Subcutaneous adipose tissue (tissue), 4 donors: ENCODE results near the gene KRT35. TPM values are rescaled to one million over a fixed set of nuclear protein-coding genes. Genes with fewer than 3 reads are reported as not detected.

Source experiments
- total RNA-seq, 4 donors: library from RNA; depleted of rRNA; stranded (reverse); fragments of >200 nt; gene quantifications; one replicate each; pipeline ENCODE4 v1.1.0, GENCODE V29; 2016
- TF ChIP-seq, protein P1 (sequence below): fragments of 450-650 bp; IDR thresholded peaks from one replicate; pipeline ENCODE4 v1.5.1; 2016; ENCODE audit warnings: low read depth, mild to moderate bottlenecking, control low read depth, antibody characterized with exemption, moderate library complexity

The KRT35 gene
- total RNA-seq, 4 donors from 2014 or later, result not detected

DNA sequence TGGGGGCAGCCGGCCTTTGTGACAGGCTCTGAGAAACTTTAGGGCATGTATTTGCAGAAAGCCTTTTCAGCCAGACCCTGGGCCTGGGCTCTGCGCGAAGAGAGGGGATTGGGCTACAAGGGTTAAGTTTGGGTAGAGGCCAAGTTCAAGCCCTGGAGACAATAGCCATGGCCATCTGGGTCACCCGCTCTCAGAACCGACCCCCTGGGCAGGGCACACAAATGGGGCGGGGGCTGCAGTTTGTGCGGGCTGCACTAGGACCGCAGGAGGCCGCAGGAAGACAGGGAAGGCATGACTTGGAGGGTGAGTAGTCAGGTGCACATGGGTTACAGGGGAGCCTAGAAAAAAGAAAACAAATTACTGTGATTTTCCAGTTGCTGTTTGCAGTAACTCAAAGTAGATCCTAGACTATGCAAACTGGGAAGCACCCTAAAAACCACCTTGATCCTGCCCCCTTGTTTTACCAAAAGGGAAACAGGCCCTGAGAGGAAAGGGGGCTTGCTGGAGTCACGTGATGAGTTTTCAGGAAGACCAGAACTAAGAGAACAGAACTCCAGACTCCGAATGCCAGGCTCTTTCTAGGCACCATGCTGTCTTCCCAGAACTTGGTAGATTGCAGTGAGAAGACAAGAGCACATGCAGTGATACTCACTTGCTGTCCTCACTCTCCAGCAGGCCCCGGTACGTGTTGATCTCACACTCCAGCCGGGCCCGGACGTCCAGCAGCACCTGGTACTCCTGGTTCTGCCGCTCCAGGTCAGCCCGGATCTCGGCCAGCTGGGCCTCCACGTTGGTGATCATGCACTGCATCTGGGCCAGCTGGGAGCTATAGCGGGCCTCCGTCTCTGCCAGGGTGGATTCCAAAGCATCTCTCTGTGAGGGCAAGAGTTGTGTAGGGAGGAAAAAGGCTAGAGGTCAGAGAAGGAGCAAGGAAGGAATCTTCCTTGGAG is 3.8 kb downstream of the KRT35 start:
- TF ChIP-seq, protein P1, sequence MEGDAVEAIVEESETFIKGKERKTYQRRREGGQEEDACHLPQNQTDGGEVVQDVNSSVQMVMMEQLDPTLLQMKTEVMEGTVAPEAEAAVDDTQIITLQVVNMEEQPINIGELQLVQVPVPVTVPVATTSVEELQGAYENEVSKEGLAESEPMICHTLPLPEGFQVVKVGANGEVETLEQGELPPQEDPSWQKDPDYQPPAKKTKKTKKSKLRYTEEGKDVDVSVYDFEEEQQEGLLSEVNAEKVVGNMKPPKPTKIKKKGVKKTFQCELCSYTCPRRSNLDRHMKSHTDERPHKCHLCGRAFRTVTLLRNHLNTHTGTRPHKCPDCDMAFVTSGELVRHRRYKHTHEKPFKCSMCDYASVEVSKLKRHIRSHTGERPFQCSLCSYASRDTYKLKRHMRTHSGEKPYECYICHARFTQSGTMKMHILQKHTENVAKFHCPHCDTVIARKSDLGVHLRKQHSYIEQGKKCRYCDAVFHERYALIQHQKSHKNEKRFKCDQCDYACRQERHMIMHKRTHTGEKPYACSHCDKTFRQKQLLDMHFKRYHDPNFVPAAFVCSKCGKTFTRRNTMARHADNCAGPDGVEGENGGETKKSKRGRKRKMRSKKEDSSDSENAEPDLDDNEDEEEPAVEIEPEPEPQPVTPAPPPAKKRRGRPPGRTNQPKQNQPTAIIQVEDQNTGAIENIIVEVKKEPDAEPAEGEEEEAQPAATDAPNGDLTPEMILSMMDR, result no peak

DNA sequence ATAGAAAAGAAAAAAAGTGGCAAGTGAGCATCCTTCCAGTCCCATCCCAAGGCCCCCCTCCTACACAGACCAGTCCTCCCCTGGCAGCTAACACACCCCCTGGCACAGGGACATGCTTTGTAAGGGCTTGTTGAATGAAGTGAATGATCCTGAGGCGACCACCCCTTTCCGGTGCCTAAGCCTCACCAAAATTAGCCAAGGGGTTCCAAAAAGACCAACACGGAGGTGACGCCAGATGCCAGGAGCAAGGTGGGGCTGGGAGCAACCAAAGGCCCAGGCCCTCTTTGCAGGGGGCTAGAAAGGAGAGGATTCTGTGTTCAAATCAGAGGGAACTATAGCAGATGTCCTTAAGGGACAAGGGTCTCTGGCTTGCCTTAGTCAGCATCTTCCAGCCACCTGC is 5.5 kb downstream of the KRT35 start:
- TF ChIP-seq, protein P1, result no peak

DNA sequence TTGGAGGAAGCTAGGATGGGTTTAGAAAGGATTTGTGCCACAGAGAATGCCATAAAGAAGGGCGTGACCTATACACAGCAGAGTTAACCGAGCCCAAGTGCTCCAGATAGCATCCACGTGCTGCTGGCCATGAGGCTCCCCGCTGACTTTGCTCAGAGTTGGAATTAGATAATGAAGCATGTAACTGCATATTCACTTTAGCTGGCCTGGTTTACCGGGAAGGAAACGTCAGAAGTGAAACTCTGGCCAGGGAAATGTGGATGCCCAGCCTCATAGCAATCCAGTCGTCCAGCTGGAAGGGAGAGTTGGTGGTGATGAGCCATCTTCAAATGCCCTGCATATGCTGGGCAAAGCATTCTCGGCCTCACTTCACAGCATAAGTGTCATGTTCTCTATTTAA is 6.1 kb downstream of the KRT35 start:
- TF ChIP-seq, protein P1, result no peak

DNA sequence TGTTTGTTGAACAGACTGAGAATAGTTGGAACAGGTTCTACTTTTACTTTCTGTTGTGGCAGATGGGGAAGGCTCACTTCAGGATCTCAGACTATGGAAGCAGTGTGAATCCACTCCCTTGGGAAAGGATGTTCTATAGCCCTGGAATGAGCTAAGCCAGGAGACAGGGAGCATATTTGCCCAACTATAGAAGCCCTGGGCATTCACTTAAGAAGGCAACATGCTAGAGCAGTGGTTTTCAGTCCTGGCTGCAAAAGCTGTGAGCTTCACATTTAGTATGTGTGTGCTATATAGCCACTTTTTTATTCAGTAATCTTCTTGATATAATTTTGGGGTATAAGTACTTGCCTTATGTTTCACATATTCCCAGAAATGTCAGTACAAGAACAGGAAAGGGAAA is 12.6 kb downstream of the KRT35 start:
- TF ChIP-seq, protein P1, result no peak

DNA sequence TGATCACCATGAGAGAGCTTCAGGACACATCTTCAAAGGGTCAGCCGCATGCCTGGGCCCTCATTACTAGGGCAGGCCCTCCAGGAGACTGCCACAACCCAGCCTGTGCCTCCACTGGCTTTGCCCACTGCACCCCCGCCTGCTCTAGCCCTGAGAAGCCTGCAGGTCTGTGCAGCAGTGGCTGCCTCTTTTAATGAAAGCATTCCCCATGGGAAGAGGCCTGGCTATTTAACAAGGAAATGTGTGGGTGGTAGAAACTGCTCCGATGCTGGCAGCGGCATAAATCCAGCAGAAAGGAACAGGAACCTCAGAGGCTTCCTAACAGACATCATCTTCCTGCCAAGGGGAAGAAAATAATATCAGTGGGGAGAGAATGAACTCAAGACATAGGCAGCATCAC is 13.4 kb downstream of the KRT35 start:
- TF ChIP-seq, protein P1, result no peak

DNA sequence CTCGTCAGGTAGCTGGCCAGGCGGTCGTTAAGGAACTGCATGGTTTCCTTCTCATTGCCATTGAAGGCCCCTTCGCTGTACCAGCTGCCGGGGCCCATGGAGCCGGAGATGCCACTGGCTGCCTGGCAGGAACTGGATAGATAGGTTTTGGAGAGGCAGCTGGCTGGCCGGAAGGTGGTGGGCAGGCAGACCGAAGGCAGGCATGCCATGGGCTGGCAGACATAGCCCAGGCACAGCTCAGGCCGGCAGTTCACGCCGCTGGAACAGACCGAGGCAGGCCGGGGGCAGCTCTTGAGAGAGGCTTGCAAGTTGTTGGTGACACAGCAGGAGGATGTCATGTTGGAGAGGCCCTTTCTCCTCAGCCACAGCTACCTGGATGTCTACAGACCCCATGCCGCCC is 14.0 kb downstream of the KRT35 start, which contains the start of gene KRT32:
KRT32 (minus strand) TSS at position 399 of the 400 bp plus-strand sequence; CDS start at position 338, 61 bp downstream.
- TF ChIP-seq, protein P1, result no peak

DNA sequence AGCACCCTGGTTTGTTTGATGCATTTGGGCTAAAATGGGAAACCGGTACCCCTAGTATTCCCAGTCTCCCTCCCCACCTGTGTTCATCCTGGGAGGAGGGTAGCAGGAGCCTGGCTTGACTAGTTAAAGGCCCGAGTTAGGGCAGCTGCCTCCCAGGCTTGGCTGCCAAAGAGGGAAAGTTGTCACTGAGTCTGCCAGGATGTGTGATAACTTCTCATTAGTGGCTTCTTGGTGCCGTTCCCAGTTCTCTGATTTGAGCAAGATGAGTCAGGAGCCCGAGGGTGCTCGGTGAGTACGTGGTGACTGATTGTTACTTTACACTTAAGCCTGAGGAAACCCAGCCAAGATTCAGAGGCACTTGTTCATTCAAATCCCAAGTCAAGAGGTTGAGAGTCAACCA is 16.3 kb downstream of the KRT35 start:
- TF ChIP-seq, protein P1, result no peak
